HEK293 (cell line): ENCODE measurements around the gene REEP5.

Experiments
- HOXC10 ChIP-seq: sonication (generic); formaldehyde crosslinking; IDR thresholded peaks from 2 replicates; pipeline ENCODE4 v1.8.1; 2023; ENCODE audit warnings: mild to moderate bottlenecking, missing genetic modification reagents
- IKZF3 ChIP-seq: fragments of 450-650 bp; IDR thresholded peaks from 2 replicates; pipeline ENCODE4 v1.5.0; 2018; ENCODE audit warnings: missing biosample characterization, mild to moderate bottlenecking, missing genetic modification characterization, moderate library complexity
- KLF16 ChIP-seq: fragments of 450-650 bp; formaldehyde crosslinking; IDR thresholded peaks from 2 replicates; pipeline ENCODE4 v1.5.1; 2017; ENCODE audit warnings: missing biosample characterization, missing genetic modification characterization
- ZBTB20 ChIP-seq: fragments of 450-650 bp; formaldehyde crosslinking; IDR thresholded peaks from 2 replicates; pipeline ENCODE4 v1.5.1; 2016; ENCODE audit warnings: missing biosample characterization, missing genetic modification characterization
- ZEB2 ChIP-seq: fragments of 450-650 bp; formaldehyde crosslinking; IDR thresholded peaks from 2 replicates; pipeline ENCODE4 v1.5.1; 2016; ENCODE audit warnings: missing biosample characterization, missing genetic modification characterization
- ZNF138 ChIP-seq: fragments of 450-650 bp; formaldehyde crosslinking; IDR thresholded peaks from 2 replicates; pipeline ENCODE4 v1.5.1; 2016; ENCODE audit warnings: missing biosample characterization, missing genetic modification characterization, borderline replicate concordance
- ZNF175 ChIP-seq: fragments of 450-650 bp; formaldehyde crosslinking; IDR thresholded peaks from 2 replicates; pipeline ENCODE4 v1.5.1; 2016; ENCODE audit warnings: missing biosample characterization, missing genetic modification characterization
- ZNF274 ChIP-seq, 2 experiments: fragments of 200-500 bp in 1 of 2; fragments of 450-650 bp in 1 of 2; sonication (Bioruptor generic) in 1 of 2; formaldehyde crosslinking in 1 of 2; IDR thresholded peaks; 2 replicates each; pipeline versions ENCODE4 v1.5.1 to v1.6.1; 2014 to 2016; ENCODE audit warnings: borderline replicate concordance in 1 of 2, inconsistent platforms in 1 of 2, low read length in 1 of 2, missing biosample characterization in 1 of 2, missing genetic modification characterization in 1 of 2
- ZNF416 ChIP-seq: fragments of 450-650 bp; formaldehyde crosslinking; IDR thresholded peaks from 2 replicates; pipeline ENCODE4 v1.5.1; 2016; ENCODE audit warnings: missing biosample characterization, missing genetic modification characterization
- ZNF560 ChIP-seq: fragments of 450-650 bp; formaldehyde crosslinking; IDR thresholded peaks from 2 replicates; pipeline ENCODE4 v1.5.1; 2017; ENCODE audit warnings: missing biosample characterization, missing genetic modification characterization, borderline replicate concordance
- TF ChIP-seq, protein P1 (sequence below): fragments of 450-650 bp; formaldehyde crosslinking; conservative IDR thresholded peaks from 2 replicates; pipeline ENCODE4 v1.5.1; 2016; ENCODE audit warnings: low read depth, missing biosample characterization, missing genetic modification characterization
- TF ChIP-seq, protein P2 (sequence below): fragments of 450-650 bp; formaldehyde crosslinking; IDR thresholded peaks from 2 replicates; pipeline ENCODE4 v1.5.1; 2016; ENCODE audit warnings: missing biosample characterization, missing genetic modification characterization
- TF ChIP-seq, protein P3 (sequence below): sonication (generic); formaldehyde crosslinking; IDR thresholded peaks from 2 replicates; pipeline ENCODE4 v1.8.1; 2022; ENCODE audit warnings: mild to moderate bottlenecking, moderate library complexity, missing genetic modification reagents

DNA sequence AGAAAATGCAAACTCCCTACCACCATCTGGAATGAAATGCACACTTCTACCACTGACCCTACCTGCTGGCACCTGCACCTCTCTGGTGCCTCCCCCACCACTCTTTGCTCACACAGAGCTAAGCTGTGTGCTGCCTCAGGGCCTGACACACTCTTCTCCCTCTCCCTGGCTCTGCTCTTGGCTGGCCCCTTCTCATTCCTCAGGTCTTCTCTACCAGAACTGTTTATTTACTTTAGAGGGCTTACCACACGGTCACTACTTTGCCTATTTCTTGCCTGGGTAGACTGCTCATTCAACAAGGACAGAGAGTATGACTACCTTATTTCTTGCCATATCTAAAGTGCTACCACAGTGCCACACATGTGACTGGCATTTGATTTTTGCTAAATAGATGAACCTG lies 3.3 kb downstream of the REEP5 start:
- no peak for TF ChIP-seq IKZF3 (tag by site-specific recombination)
- TF ChIP-seq, protein P1, sequence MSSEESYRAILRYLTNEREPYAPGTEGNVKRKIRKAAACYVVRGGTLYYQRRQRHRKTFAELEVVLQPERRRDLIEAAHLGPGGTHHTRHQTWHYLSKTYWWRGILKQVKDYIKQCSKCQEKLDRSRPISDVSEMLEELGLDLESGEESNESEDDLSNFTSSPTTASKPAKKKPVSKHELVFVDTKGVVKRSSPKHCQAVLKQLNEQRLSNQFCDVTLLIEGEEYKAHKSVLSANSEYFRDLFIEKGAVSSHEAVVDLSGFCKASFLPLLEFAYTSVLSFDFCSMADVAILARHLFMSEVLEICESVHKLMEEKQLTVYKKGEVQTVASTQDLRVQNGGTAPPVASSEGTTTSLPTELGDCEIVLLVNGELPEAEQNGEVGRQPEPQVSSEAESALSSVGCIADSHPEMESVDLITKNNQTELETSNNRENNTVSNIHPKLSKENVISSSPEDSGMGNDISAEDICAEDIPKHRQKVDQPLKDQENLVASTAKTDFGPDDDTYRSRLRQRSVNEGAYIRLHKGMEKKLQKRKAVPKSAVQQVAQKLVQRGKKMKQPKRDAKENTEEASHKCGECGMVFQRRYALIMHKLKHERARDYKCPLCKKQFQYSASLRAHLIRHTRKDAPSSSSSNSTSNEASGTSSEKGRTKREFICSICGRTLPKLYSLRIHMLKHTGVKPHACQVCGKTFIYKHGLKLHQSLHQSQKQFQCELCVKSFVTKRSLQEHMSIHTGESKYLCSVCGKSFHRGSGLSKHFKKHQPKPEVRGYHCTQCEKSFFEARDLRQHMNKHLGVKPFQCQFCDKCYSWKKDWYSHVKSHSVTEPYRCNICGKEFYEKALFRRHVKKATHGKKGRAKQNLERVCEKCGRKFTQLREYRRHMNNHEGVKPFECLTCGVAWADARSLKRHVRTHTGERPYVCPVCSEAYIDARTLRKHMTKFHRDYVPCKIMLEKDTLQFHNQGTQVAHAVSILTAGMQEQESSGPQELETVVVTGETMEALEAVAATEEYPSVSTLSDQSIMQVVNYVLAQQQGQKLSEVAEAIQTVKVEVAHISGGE (tag by site-specific recombination), result no peak
- TF ChIP-seq, protein P2, sequence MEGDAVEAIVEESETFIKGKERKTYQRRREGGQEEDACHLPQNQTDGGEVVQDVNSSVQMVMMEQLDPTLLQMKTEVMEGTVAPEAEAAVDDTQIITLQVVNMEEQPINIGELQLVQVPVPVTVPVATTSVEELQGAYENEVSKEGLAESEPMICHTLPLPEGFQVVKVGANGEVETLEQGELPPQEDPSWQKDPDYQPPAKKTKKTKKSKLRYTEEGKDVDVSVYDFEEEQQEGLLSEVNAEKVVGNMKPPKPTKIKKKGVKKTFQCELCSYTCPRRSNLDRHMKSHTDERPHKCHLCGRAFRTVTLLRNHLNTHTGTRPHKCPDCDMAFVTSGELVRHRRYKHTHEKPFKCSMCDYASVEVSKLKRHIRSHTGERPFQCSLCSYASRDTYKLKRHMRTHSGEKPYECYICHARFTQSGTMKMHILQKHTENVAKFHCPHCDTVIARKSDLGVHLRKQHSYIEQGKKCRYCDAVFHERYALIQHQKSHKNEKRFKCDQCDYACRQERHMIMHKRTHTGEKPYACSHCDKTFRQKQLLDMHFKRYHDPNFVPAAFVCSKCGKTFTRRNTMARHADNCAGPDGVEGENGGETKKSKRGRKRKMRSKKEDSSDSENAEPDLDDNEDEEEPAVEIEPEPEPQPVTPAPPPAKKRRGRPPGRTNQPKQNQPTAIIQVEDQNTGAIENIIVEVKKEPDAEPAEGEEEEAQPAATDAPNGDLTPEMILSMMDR (tag by site-specific recombination), result no peak
- TF ChIP-seq ZNF175 (tag by site-specific recombination), result no peak
- no peak for TF ChIP-seq KLF16 (tag by site-specific recombination)
- TF ChIP-seq ZNF274 (IDR thresholded peaks at IDR 0.05; ENCODE audit: low read length), result no peak
- no peak for TF ChIP-seq ZNF274 (tag by site-specific recombination; IDR thresholded peaks at IDR 0.05; ENCODE audit: borderline replicate concordance)
- TF ChIP-seq ZNF560 (tag by site-specific recombination), result no peak
- no peak for TF ChIP-seq ZNF138 (tag by site-specific recombination)
- TF ChIP-seq ZEB2 (tag by site-specific recombination), result no peak
- no peak for TF ChIP-seq HOXC10 (CRISPR knock-in tag)
- TF ChIP-seq ZNF416 (tag by site-specific recombination), result no peak
- TF ChIP-seq, protein P3, sequence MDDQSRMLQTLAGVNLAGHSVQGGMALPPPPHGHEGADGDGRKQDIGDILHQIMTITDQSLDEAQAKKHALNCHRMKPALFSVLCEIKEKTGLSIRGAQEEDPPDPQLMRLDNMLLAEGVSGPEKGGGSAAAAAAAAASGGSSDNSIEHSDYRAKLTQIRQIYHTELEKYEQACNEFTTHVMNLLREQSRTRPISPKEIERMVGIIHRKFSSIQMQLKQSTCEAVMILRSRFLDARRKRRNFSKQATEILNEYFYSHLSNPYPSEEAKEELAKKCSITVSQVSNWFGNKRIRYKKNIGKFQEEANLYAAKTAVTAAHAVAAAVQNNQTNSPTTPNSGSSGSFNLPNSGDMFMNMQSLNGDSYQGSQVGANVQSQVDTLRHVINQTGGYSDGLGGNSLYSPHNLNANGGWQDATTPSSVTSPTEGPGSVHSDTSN, result no peak
- TF ChIP-seq ZBTB20 (tag by site-specific recombination), result no peak
